Spinal cord (tissue), 10 donors: ENCODE results near the gene KIF11. TPM values are rescaled to one million over a fixed set of nuclear protein-coding genes. Genes with fewer than 3 reads are reported as not detected.
"Not testable (repeated sequence)": the region's sequence is repeated elsewhere in the genome, so short reads cannot be mapped to it uniquely, and the experiment has no call there.

Experiments used
- DNase-seq, 6 donors: peaks; one replicate each; pipeline versions ENCODE4 v3.0.0 to v3.0.0-alpha.2; 2013 to 2015; ENCODE audit warnings: low spot score in 6 of 6, low read depth in 4 of 6
- H3K27ac ChIP-seq: one replicate; pipeline ENCODE4 v1.5.1; 2013; ENCODE audit warnings: low read depth, low read length, control low read depth
- H3K27me3 ChIP-seq: one replicate; pipeline ENCODE4 v1.6.1; 2013; ENCODE audit warnings: low read length; ENCODE audit not compliant: control insufficient read depth, insufficient read depth
- H3K36me3 ChIP-seq: one replicate; pipeline ENCODE4 v1.6.1; 2013; ENCODE audit warnings: low read length; ENCODE audit not compliant: control insufficient read depth, insufficient read depth
- H3K4me1 ChIP-seq: one replicate; pipeline ENCODE4 v1.6.1; 2013; ENCODE audit warnings: low read length; ENCODE audit not compliant: control insufficient read depth, insufficient read depth
- H3K4me3 ChIP-seq: one replicate; pipeline ENCODE4 v1.5.1; 2013; ENCODE audit warnings: low read depth, low read length, control low read depth
- H3K9me3 ChIP-seq: one replicate; pipeline ENCODE4 v1.6.1; 2013; ENCODE audit warnings: low read length; ENCODE audit not compliant: control insufficient read depth, insufficient read depth
- WGBS: methylation state at CpG from one replicate; pipeline ENCODE4 v1.1.5; 2013; ENCODE audit warnings: missing lambda C conversion rate; ENCODE audit not compliant: insufficient coverage; 5-methylcytosine and 5-hydroxymethylcytosine counted together
- polyA plus RNA-seq, 2 donors: library from polyadenylated mRNA; unstranded; fragments of 120-200 nt; gene quantifications; one replicate each; pipeline ENCODE4 v1.2.1, GENCODE V29; 2013; ENCODE audit not compliant: insufficient read length in 2 of 2
- total RNA-seq, 2 donors: library from RNA; depleted of rRNA in 1 of 2; stranded (reverse); fragments of 120-200 nt in 1 of 2; fragments of >200 nt in 1 of 2; gene quantifications; one replicate each; pipeline versions ENCODE4 v1.2.3 to v1.2.4, GENCODE V29; 2013 to 2014
- donor health status: healthy.

Gene KIF11
- total and polyA plus RNA-seq, 4 donors = 13.6 to 18.7 (median 14.8) TPM

DNA sequence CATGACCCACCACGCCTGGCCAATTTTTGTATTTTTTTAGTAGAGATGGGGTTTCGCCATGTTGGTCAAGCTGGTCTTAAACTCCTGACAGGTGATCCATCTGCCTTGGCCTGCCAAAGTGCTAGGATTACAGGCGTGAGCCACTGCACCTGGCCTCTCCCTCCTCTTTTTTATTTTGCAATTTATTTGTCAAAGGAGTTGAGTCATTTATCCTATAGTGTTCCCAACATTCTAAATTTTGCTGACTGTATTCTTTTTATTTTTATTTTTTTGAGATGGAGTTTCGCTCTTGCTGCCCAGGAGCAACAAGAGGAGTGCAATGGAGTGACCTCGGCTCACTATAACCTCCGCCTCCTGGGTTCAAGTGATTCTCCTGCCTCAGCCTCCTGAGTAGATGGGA, 10.6 kb upstream of the KIF11 start:
- not testable (repeated sequence) for H3K4me3 ChIP-seq, H3K9me3 ChIP-seq, H3K36me3 ChIP-seq, H3K27ac ChIP-seq, DNase-seq, H3K27me3 ChIP-seq, H3K4me1 ChIP-seq
- 97% methylated on average over 3 of the region's 6 CpGs for WGBS

DNA sequence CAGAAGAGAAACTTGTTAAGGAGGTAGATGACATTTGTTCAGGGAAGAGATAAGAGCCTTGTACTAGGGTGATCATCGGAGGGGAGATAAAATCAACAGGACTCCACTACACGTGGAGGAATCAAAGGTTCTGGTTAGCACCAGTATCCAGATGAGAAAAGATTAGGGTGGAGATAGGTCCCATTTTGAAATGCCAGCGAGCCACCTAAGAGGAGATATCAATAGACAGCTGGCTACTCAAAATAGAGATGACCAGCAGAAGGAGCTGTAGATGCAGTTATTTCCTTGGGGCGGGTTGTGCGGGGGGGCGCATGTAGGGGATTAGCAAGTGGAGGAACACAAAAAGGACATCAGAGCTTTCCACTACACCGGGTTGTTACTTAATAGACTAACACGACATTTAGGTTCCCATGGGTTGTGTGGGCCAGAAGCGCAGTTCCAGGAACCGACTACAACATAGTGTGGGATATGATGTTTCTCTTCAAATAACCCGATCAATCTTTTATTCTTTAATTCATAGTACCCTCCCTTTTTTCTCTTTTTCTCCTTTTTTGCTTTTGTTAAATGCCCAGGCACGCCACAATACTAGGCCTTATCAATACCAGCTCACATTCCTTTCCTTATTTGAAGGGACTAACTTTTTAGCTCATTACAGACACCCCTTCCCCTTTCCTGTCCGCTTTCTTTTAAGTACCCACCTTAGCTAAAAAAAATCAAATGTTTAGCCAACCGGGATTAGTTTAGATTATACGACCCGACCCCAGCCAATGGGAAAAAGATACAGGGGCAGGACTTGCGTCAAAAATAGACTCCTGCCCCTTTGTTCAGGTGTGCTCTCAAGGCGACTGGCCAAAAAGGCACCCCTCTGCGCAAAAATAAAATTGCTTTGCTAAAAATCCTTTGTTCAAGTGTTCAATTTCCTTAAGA, 2.0 kb upstream of the KIF11 start:
- peak in 2 of 6 donors; percentile 55 for DNase-seq
- 30% methylated on average over 9 of the region's 19 CpGs for WGBS

DNA sequence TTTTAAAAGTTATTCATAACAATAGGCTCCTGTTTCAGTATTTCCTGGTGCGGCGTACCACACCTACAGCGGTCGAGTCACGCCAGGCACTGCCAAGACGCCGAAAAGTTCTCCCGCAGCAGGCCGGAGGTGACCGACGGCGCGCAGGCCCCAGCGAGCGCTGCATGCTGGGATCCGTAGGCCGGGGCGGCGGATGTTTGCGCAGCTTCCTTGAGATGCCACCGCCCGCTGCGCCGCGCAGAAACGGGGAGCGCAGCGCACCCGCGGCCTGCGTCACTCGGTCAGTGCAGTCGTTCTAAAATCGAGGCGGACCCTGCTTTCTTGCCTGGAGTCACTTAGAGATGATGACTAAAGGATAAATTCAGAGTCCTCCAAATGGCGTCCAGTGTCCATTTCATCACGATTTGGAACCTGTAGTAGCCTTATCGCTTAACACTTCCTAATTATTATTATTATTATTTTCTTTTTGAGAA, 1.3 kb upstream of the KIF11 start:
- Histone ChIP-seq H3K27ac (peak overlapping the region; percentile 98), H3K4me1 (peaks cover 10% of the 10 kb centered on the region), H3K27me3 (no peaks in the 10 kb centered on the region), H3K4me3 (peak overlapping the region; percentile 80), H3K9me3 (no peaks in the 10 kb centered on the region), H3K36me3 (no peaks in the 10 kb centered on the region)
- WGBS = under 1% methylated on average over 35 of the region's 38 CpGs
- DNase-seq = peak in 5 of 6 donors; percentile 81 to 97 (median 86)

More for the DNA sequence above, 2.0 kb upstream of the KIF11 start:
- Histone ChIP-seq H3K4me3 (peak overlapping the region; percentile 80), H3K36me3 (no peaks in the 10 kb centered on the region), H3K9me3 (no peaks in the 10 kb centered on the region), H3K27me3 (no peaks in the 10 kb centered on the region), H3K4me1 (peaks cover 10% of the 10 kb centered on the region), H3K27ac (peak overlapping the region; percentile 98)

DNA sequence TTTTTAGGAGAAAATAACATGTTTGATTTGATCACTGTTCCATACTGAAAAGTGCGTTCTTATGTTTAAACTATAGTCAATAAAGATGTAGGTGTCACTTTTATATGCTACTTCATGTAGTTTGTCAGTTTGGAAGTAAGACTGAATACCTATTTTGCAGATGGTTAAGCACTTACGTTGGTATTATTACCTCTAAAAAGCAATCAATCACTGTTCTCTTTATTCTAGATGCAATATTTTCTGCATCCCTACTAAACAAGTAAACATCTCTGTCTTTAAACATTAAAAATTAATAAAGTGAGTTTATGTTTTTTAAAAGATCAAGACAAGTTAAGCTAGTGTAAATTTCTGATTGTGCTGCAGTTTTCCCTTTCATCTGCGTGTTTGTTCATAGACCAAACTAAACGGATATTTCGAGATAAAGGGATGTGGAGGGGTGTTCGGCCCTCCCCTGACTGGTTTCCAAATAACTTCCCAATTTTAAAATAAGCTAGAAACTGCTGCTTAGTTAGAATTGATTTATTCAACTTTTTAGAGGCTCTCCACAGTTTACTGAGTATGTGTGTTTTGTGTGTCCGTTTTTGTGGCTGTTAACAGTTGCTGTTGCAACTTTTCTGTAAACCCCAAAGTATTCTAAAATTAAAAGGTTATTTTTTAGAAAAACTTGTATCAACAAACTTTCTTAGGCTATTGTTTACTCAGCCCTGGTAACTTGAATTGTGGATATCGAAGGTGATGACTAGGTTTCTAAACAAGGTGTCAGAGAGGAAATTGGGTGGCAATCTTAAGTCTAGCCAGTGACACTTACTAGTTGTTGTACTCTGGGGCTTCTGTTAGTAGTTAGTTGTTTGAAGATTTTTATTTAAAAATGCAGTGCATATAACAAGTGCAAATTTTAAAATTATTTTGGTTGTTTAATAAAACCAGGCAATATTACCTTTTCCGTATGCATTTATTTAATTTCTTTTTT, 974 bp downstream of the KIF11 start:
- no peaks in the 10 kb centered on the region for H3K27me3 ChIP-seq
- no peak for DNase-seq
- peak overlapping the region; percentile 80 for H3K4me3 ChIP-seq
- H3K4me1 ChIP-seq = peaks cover 10% of the 10 kb centered on the region
- no peaks in the 10 kb centered on the region for H3K9me3 ChIP-seq
- H3K27ac ChIP-seq = peak overlapping the region; percentile 98
- 8% methylated on average over 1 of the region's 9 CpGs for WGBS
- H3K36me3 ChIP-seq = no peaks in the 10 kb centered on the region

DNA sequence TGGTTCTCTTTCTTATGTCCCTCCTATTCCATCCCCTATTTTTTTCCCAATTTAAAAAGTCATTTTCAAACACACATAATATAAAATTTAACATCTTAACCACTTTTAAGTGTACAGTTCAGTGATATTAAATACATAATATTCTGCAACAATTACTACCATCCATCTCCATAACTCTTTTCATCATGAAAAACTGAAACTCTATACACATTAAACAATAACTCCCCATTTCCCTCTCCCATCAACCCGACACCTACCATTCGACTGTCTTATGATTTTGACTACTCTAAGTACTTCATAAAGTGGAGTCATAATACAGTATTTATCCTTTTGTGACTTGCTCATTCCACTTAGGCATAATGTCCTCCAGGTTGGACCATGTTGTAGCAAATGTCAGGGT, 2.6 kb downstream of the KIF11 start:
- H3K4me3 ChIP-seq = no peak overlapping the region
- WGBS = no CpG with 5 or more reads among the region's 2 CpGs
- H3K4me1 ChIP-seq = peaks cover 10% of the 10 kb centered on the region
- no peaks in the 10 kb centered on the region for H3K36me3 ChIP-seq
- H3K9me3 ChIP-seq = no peaks in the 10 kb centered on the region
- DNase-seq = no peak
- no peak overlapping the region for H3K27ac ChIP-seq
- no peaks in the 10 kb centered on the region for H3K27me3 ChIP-seq

DNA sequence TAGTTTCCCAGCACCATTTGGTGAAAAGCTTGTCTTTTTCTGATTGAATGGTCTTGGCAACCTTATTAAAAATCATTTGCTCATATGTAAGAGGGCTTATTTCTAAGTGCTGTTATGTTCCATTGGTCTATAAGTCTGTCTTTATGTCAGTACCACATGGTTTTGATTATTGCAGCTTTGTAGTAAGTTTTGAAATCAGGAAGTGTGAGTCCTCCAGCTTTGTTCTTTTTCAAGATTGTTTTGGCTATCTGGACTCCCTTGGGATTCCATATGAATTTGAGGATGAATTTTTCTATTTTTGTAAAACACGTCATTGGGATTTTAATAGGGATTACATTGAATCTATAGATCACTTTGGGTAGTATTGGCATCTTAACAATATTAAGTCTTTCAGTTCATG, 5.4 kb downstream of the KIF11 start:
- Histone ChIP-seq H3K9me3 (no peaks in the 10 kb centered on the region), H3K27ac (no peak overlapping the region), H3K4me3 (no peak overlapping the region), H3K27me3 (no peaks in the 10 kb centered on the region), H3K36me3 (no peaks in the 10 kb centered on the region), H3K4me1 (no peaks in the 10 kb centered on the region)
- no CpG with 5 or more reads among the region's 1 CpG for WGBS
- no peak for DNase-seq

DNA sequence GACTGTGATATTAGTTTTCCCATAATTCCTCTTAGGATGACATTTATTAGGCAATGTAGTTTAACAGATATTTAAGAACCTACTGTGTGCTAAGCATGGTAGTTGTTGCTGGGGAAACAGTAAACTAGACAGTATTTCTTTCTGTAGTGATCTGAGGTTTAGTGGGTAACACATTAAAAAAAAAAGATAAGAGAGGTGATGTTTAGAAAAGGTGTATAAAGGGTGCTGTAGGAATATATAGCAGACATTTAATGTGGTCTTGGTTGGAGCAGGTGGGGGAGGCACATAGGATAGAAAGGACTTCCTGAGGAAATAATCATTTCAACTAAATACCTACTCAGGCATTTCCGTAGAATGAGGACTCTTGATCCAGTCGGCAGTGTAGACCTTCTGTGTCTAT, 11.9 kb downstream of the KIF11 start:
- Histone ChIP-seq H3K27me3 (no peaks in the 10 kb centered on the region), H3K36me3 (no peaks in the 10 kb centered on the region), H3K4me1 (no peaks in the 10 kb centered on the region), H3K9me3 (no peaks in the 10 kb centered on the region), H3K27ac (no peak overlapping the region), H3K4me3 (no peak overlapping the region)
- no peak for DNase-seq
- WGBS = no CpG with 5 or more reads among the region's 2 CpGs

DNA sequence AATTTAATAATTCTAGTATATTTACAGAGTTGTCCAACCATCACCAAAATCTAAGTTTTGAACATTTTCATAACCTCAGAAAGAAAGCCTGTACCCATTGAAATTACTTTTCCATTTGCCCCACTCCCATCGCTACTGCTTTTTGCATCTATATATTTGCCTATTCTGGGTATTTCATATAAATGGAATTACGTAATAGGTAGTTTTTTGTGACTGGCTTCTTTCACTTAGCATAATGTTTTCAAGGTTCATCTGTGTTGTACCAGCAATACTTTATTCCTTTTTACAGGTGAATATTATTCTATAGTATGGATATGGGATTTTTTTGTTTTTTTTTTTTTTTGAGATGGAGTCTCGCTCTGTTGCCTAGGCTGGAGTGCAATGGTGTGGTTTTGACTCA, 22.6 kb downstream of the KIF11 start:
- Histone ChIP-seq H3K27ac (no peak overlapping the region), H3K36me3 (peaks cover 5% of the 10 kb centered on the region), H3K4me1 (no peaks in the 10 kb centered on the region), H3K9me3 (no peaks in the 10 kb centered on the region), H3K4me3 (no peak overlapping the region), H3K27me3 (no peaks in the 10 kb centered on the region)
- WGBS = no CpG with 5 or more reads among the region's 3 CpGs
- no peak for DNase-seq

DNA sequence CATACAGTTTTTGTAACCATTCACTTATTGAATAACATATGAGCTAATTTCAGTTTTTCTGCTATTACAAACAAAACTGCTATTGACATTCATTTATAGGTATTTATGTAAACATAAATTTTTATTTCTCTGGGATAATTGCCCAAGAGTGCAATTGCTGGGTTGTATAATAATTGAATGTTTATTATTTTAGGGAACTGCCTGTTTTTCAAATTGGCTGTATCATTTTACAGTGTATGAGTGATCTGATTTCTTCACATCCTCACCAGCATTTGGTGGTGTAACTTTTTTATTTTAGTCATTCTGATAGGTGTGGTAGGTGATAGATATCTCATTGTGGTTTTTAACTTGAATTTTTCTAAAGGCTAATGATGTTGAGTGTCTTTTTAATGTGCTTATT, 26.4 kb downstream of the KIF11 start:
- H3K36me3 ChIP-seq = peaks cover 3% of the 10 kb centered on the region
- H3K27me3 ChIP-seq = no peaks in the 10 kb centered on the region
- no peak overlapping the region for H3K27ac ChIP-seq
- no peak overlapping the region for H3K4me3 ChIP-seq
- no peaks in the 10 kb centered on the region for H3K9me3 ChIP-seq
- no peak for DNase-seq
- no peaks in the 10 kb centered on the region for H3K4me1 ChIP-seq
